GM12878 (cell line): ENCODE measurements around the gene TMEM232. TPM values are rescaled to one million over a fixed set of nuclear protein-coding genes. Genes with fewer than 3 reads are reported as not detected.

Source experiments
- ATAC-seq: fragments of 200-7000 bp; cut with Tn5 transposase; 3 replicates; pipeline ENCODE4 v1.9.1; 2020; ENCODE audit warnings: mild to moderate bottlenecking, moderate library complexity
- BruUV-seq: library from RNA; stranded (reverse); fragments of 400-500 nt; replicated peaks from 2 replicates; lab custom pipeline; 2021; lab: Mats Ljungman, UMichigan
- CTCF ChIA-PET: fragments of 300-600 bp; sonication (Branson Sonifier 250); formaldehyde crosslinking; extraction: SDS; loops from one replicate; lab custom pipeline; 2021; ENCODE audit warnings: inconsistent platforms; lab: Yijun Ruan, JAX
- POLR2A ChIA-PET: fragments of 350-600 bp; formaldehyde crosslinking; extraction: SDS; loops from one replicate; lab custom pipeline; 2021; ENCODE audit warnings: inconsistent platforms; lab: Charles Lee
- RAD21 ChIA-PET: fragments of 300-600 bp; sonication (Branson Sonifier 250); formaldehyde crosslinking; loops from one replicate; lab custom pipeline; 2023; ENCODE audit warnings: antibody characterized with exemption; ENCODE audit not compliant: unreplicated experiment; lab: Charles Lee
- SMC1A ChIA-PET: fragments of 300-600 bp; sonication (Branson Sonifier 250); formaldehyde crosslinking; loops from one replicate; lab custom pipeline; 2023; ENCODE audit not compliant: unreplicated experiment, uncharacterized antibody; lab: Charles Lee
- DNase-seq: peaks from one replicate; pipeline ENCODE4 v3.0.0-alpha.2; 2011; ENCODE audit warnings: low read depth, low spot score
- FAIRE-seq: peaks from 3 replicates; lab custom pipeline; 2011; peaks lifted over from hg19 to GRCh38; lab: Jason Lieb, UNC
- H2AFZ ChIP-seq: 2 replicates; pipeline ENCODE4 v1.6.0; 2011; ENCODE audit warnings: low read depth, low read length, control low read depth; ENCODE audit not compliant: control insufficient read depth
- H3K27ac ChIP-seq: 2 replicates; pipeline ENCODE4 v1.5.1; 2011; ENCODE audit warnings: control low read depth; ENCODE audit not compliant: control insufficient read depth, insufficient read depth
- H3K27me3 ChIP-seq, 2 experiments: replicated peaks in 1 of 2; 2 replicates each; pipeline versions ENCODE4 v1.6.0 to v1.6.1; 2011; ENCODE audit warnings: low read length in 1 of 2; ENCODE audit not compliant: control insufficient read depth in 2 of 2, insufficient read depth in 2 of 2
- H3K36me3 ChIP-seq, 2 experiments: 2 replicates each; pipeline ENCODE4 v1.5.1; 2011; ENCODE audit warnings: low read length in 1 of 2; ENCODE audit not compliant: control insufficient read depth in 2 of 2, insufficient read depth in 2 of 2
- H3K4me1 ChIP-seq: 2 replicates; pipeline ENCODE4 v1.6.1; 2011; ENCODE audit warnings: mild to moderate bottlenecking, low read length, moderate library complexity, mixed read lengths; ENCODE audit not compliant: control insufficient read depth, insufficient read depth
- H3K4me2 ChIP-seq: 2 replicates; pipeline ENCODE4 v1.6.0; 2011; ENCODE audit warnings: control low read depth; ENCODE audit not compliant: control insufficient read depth, insufficient read depth
- H3K4me3 ChIP-seq: fragments of 200-600 bp; sonication (generic); 2 replicates; pipeline ENCODE4 v1.5.1; 2016
- H3K79me2 ChIP-seq: 2 replicates; pipeline ENCODE4 v1.6.0; 2011; ENCODE audit warnings: low read length; ENCODE audit not compliant: control insufficient read depth, insufficient read depth
- H3K9ac ChIP-seq: 2 replicates; pipeline ENCODE4 v1.8.0; 2011; ENCODE audit warnings: low read length, control low read depth, mixed read lengths; ENCODE audit not compliant: control insufficient read depth, insufficient read depth
- H3K9me3 ChIP-seq: replicated peaks from 3 replicates; pipeline ENCODE4 v1.5.1; 2011; ENCODE audit warnings: mild to moderate bottlenecking, low read length; ENCODE audit not compliant: control insufficient read depth, insufficient read depth
- H4K20me1 ChIP-seq: 2 replicates; pipeline ENCODE4 v1.6.0; 2011; ENCODE audit not compliant: control insufficient read depth, insufficient read depth
- ATF2 ChIP-seq: IDR thresholded peaks from 2 replicates; pipeline ENCODE4 v1.6.1; 2012; ENCODE audit warnings: low read length, inconsistent platforms
- ATF3 ChIP-seq: IDR thresholded peaks from 2 replicates; pipeline ENCODE4 v1.6.1; 2011; ENCODE audit warnings: low read depth, mild to moderate bottlenecking, low read length, moderate library complexity, borderline replicate concordance; ENCODE audit errors: extremely low read depth
- ATF7 ChIP-seq: fragments of 450-650 bp; IDR thresholded peaks from 2 replicates; pipeline ENCODE4 v1.6.1; 2016; ENCODE audit warnings: low read depth, mild to moderate bottlenecking
- CREM ChIP-seq: IDR thresholded peaks from 2 replicates; pipeline ENCODE4 v1.6.1; 2014; ENCODE audit warnings: antibody characterized with exemption, low read depth
- E4F1 ChIP-seq: fragments of 450-650 bp; IDR thresholded peaks from 2 replicates; pipeline ENCODE4 v1.6.1; 2018; ENCODE audit warnings: borderline replicate concordance, mild to moderate bottlenecking; ENCODE audit not compliant: partially characterized antibody
- EGR1 ChIP-seq, 2 experiments: IDR thresholded peaks; 1 replicate in 1 of 2; 2 replicates in 1 of 2; pipeline ENCODE4 v1.6.1; 2011 to 2012; ENCODE audit warnings: low read depth in 2 of 2, low read length in 2 of 2, borderline replicate concordance in 1 of 2, mild to moderate bottlenecking in 1 of 2, moderate library complexity in 1 of 2
- HDAC6 ChIP-seq: fragments of 200-600 bp; sonication (generic); IDR thresholded peaks from one replicate; pipeline ENCODE4 v1.8.0; 2017; ENCODE audit warnings: antibody characterized with exemption; ENCODE audit not compliant: unreplicated experiment
- NFYA ChIP-seq: IDR thresholded peaks from 2 replicates; pipeline ENCODE4 v1.6.1; 2011; ENCODE audit warnings: low read depth, mild to moderate bottlenecking, low read length, improper control_type of control experiment, borderline replicate concordance
- RFX5 ChIP-seq: IDR thresholded peaks from 2 replicates; pipeline ENCODE4 v1.6.1; 2011; ENCODE audit warnings: low read depth, low read length, improper control_type of control experiment
- RUNX3 ChIP-seq: IDR thresholded peaks from 2 replicates; pipeline ENCODE4 v1.6.1; 2012; ENCODE audit warnings: low read length, inconsistent platforms
- STAT3 ChIP-seq: IDR thresholded peaks from 2 replicates; pipeline ENCODE4 v1.6.1; 2011; ENCODE audit warnings: low read depth, low read length, improper control_type of control experiment
- SUPT20H ChIP-seq: IDR thresholded peaks from 2 replicates; pipeline ENCODE4 v1.6.1; 2011; ENCODE audit warnings: low read depth, mild to moderate bottlenecking, low read length, moderate library complexity, borderline replicate concordance; ENCODE audit not compliant: control insufficient read depth
- TCF12 ChIP-seq: IDR thresholded peaks from 2 replicates; pipeline ENCODE4 v1.6.1; 2011; ENCODE audit warnings: low read depth, mild to moderate bottlenecking, low read length
- TCF3 ChIP-seq: IDR thresholded peaks from 2 replicates; pipeline ENCODE4 v1.6.1; 2012; ENCODE audit warnings: low read depth, mild to moderate bottlenecking, low read length, borderline replicate concordance; ENCODE audit not compliant: insufficient read depth
- ZNF207 ChIP-seq: fragments of 450-650 bp; IDR thresholded peaks from 2 replicates; pipeline ENCODE4 v1.6.1; 2014; ENCODE audit warnings: antibody characterized with exemption, mild to moderate bottlenecking, borderline replicate concordance
- ZNF274 ChIP-seq: IDR thresholded peaks from one replicate; pipeline ENCODE4 v1.8.0; 2011; ENCODE audit not compliant: insufficient read length, insufficient read depth
- ZNF592 ChIP-seq: fragments of 450-650 bp; IDR thresholded peaks from 2 replicates; pipeline ENCODE4 v1.6.1; 2017; ENCODE audit warnings: mild to moderate bottlenecking, moderate library complexity
- WGBS: methylation state at CpG from one replicate; pipeline ENCODE4 v1.1.6; 2016; ENCODE audit warnings: low lambda C conversion rate; ENCODE audit not compliant: insufficient replicate concordance, insufficient coverage; ENCODE audit errors: missing lambda C conversion rate; 5-methylcytosine and 5-hydroxymethylcytosine counted together
- in situ Hi-C: fragments of 300-500 bp; cut with MboI; formaldehyde crosslinking; loops from 9 replicates; pipeline ENCODE4 v1.14.3; 2018; ENCODE audit warnings: mixed read lengths
- intact Hi-C: fragments of 100-400 bp; cut with micrococcal nuclease; formaldehyde crosslinking; loops from one replicate; pipeline ENCODE4 v1.14.2; 2022; ENCODE audit not compliant: unreplicated experiment
- polyA plus RNA-seq, 11 experiments: library from polyadenylated mRNA; depleted of rRNA in 4 of 11; unstranded in 6 of 11; stranded (reverse) in 5 of 11; fragments of >200 nt; fragmentation: Nextera tagmentation in 4 of 11; fragmentation: Illumina TruSeq in 1 of 11; extraction: Ambion mirVana in 4 of 11; extraction: Trizol in 1 of 11; gene quantifications; 1 replicate in 1 of 11; 2 replicates in 10 of 11; pipeline versions ENCODE4 v1.2.1 to v1.2.3, GENCODE V29; 2011 to 2016; ENCODE audit warnings: inconsistent platforms in 2 of 11, missing spikeins in 2 of 11, low read depth in 1 of 11
- total RNA-seq, 4 experiments: library from RNA; depleted of rRNA in 3 of 4; stranded (reverse); fragments of >200 nt in 3 of 4; fragmentation: Illumina TruSeq in 1 of 4; extraction: Trizol in 1 of 4; gene quantifications; 2 replicates each; pipeline versions ENCODE4 v1.2.1 to v1.2.3, GENCODE V29; 2013 to 2021

TMEM232 gene
- total and polyA plus RNA-seq, 10 of the 15 experiments (the other 5 are each of a cell fraction or from before 2014, with no cell fraction given), result 0.29 to 1.3 (median 0.91) TPM

- intact Hi-C loops, result no loop called here
- Histone ChIP-seq H3K9ac (no peak overlapping the region), H3K4me3 (no peak overlapping the region), H3K4me2 (no peak overlapping the region), H4K20me1 (no peaks in the 10 kb centered on the region), H3K79me2 (no peaks in the 10 kb centered on the region), H3K4me1 (no peaks in the 10 kb centered on the region), H3K9me3 (no peaks in the 10 kb centered on the region), H3K36me3 (no peaks in the 10 kb centered on the region), H3K27ac (no peak overlapping the region), H3K27me3 (no peaks in the 10 kb centered on the region), H2AFZ (no peak overlapping the region)
- ChIA-PET CTCF (no interaction called here), POLR2A (interaction anchor here (0.6 kb wide), 1 partner anchor 67 kb away, joined by 4 read pairs; no protein-coding TSS in a partner anchor), RAD21 (no interaction called here), SMC1A (no interaction called here)
- FAIRE-seq, result peak; percentile 83
- BruUV-seq, result no TSS peak
- 45% methylated on average over 1 of the region's 1 CpG for WGBS
- DNase-seq, result no peak
- peak; percentile 88 for ATAC-seq
- in situ Hi-C loops, result no loop called here
- TF ChIP-seq ZNF592, result no peak
- TF ChIP-seq CREM, result peak; percentile 22; the same call in 1 of the 2 replicates
- no peak for TF ChIP-seq HDAC6
- TF ChIP-seq SUPT20H, result no peak
- TF ChIP-seq ATF3, result no peak
- no peak for TF ChIP-seq TCF12
- TF ChIP-seq ATF2, result 0 out of 2 replicates have a peak, but pooled peaks have one; percentile 28
- TF ChIP-seq RFX5, result no peak
- no peak for TF ChIP-seq NFYA
- no peak for TF ChIP-seq EGR1 (IDR thresholded peaks at IDR 0.05; ENCODE audit: borderline replicate concordance in 1 of 2, low read depth in 2 of 2, low read length in 2 of 2)
- TF ChIP-seq E4F1, result no peak
- TF ChIP-seq ZNF207, result no peak
- TF ChIP-seq ATF7, result peak; percentile 46
- TF ChIP-seq RUNX3, result peak; percentile 33; the same call in 1 of the 2 replicates
- no peak for TF ChIP-seq ZNF274
- TF ChIP-seq STAT3, result no peak
- TF ChIP-seq TCF3, result no peak
These were observed 62.9 kb downstream of the TMEM232 start for GRCh38 chr5:110663525-110663924.
